GM12878 (cell line): ENCODE measurements around the gene OLFML3. TPM values are rescaled to one million over a fixed set of nuclear protein-coding genes. Genes with fewer than 3 reads are reported as not detected.
A peak's percentile ranks its signal among the peaks of the same experiment; 100 is the strongest.

Experiments
- ASH2L ChIP-seq: fragments of 300-600, 200-600 bp; sonication (generic); IDR thresholded peaks from 2 replicates; pipeline ENCODE4 v1.6.1; 2017; ENCODE audit warnings: low read depth, mild to moderate bottlenecking, borderline replicate concordance
- BMI1 ChIP-seq: fragments of 450-650 bp; IDR thresholded peaks from 2 replicates; pipeline ENCODE4 v1.6.1; 2016; ENCODE audit warnings: mild to moderate bottlenecking, moderate library complexity, borderline replicate concordance
- CEBPB ChIP-seq, 2 experiments: fragments of 150-350 bp in 1 of 2; IDR thresholded peaks; 2 replicates each; pipeline ENCODE4 v1.6.1; 2012 to 2014; ENCODE audit warnings: low read depth in 2 of 2, low read length in 2 of 2, borderline replicate concordance in 1 of 2, inconsistent platforms in 1 of 2
- CHD1 ChIP-seq: IDR thresholded peaks from 2 replicates; pipeline ENCODE4 v1.6.1; 2012; ENCODE audit warnings: low read depth, low read length, improper control_type of control experiment
- CTCF ChIP-seq, 3 experiments: IDR thresholded peaks in 2 of 3; conservative IDR thresholded peaks in 1 of 3; 2 replicates each; pipeline ENCODE4 v1.5.1; 2011; ENCODE audit warnings: low read depth in 3 of 3, low read length in 3 of 3, mild to moderate bottlenecking in 3 of 3, control low read depth in 2 of 3, moderate library complexity in 2 of 3, inconsistent platforms in 1 of 3, mixed read lengths in 1 of 3; ENCODE audit not compliant: control insufficient read depth in 2 of 3, insufficient read depth in 1 of 3; ENCODE audit errors: extremely low read depth in 1 of 3
- FOXK2 ChIP-seq: fragments of 450-650 bp; IDR thresholded peaks from 2 replicates; pipeline ENCODE4 v1.6.1; 2017; ENCODE audit warnings: mild to moderate bottlenecking, moderate library complexity
- HDGF ChIP-seq: fragments of 450-650 bp; IDR thresholded peaks from 2 replicates; pipeline ENCODE4 v1.6.1; 2016; ENCODE audit warnings: antibody characterized with exemption
- LARP7 ChIP-seq: fragments of 450-650 bp; IDR thresholded peaks from 2 replicates; pipeline ENCODE4 v1.6.1; 2017; ENCODE audit warnings: mild to moderate bottlenecking
- NBN ChIP-seq: fragments of 450-650 bp; IDR thresholded peaks from 2 replicates; pipeline ENCODE4 v1.6.1; 2016
- NFYA ChIP-seq: IDR thresholded peaks from 2 replicates; pipeline ENCODE4 v1.6.1; 2011; ENCODE audit warnings: low read depth, mild to moderate bottlenecking, low read length, improper control_type of control experiment, borderline replicate concordance
- NRF1 ChIP-seq: conservative IDR thresholded peaks from 2 replicates; pipeline ENCODE4 v1.6.1; 2011; ENCODE audit warnings: mild to moderate bottlenecking, low read depth, low read length, improper control_type of control experiment
- POLR2AphosphoS5 ChIP-seq: IDR thresholded peaks from 2 replicates; pipeline ENCODE4 v1.6.1; 2011; ENCODE audit warnings: mild to moderate bottlenecking, low read length, inconsistent platforms
- RFX5 ChIP-seq: IDR thresholded peaks from 2 replicates; pipeline ENCODE4 v1.6.1; 2011; ENCODE audit warnings: low read depth, low read length, improper control_type of control experiment
- RUNX3 ChIP-seq: IDR thresholded peaks from 2 replicates; pipeline ENCODE4 v1.6.1; 2012; ENCODE audit warnings: low read length, inconsistent platforms
- SMAD1 ChIP-seq: fragments of 450-650 bp; IDR thresholded peaks from 2 replicates; pipeline ENCODE4 v1.6.1; 2018; ENCODE audit warnings: mild to moderate bottlenecking, low read depth; ENCODE audit not compliant: partially characterized antibody
- SMARCA5 ChIP-seq: fragments of 450-650 bp; IDR thresholded peaks from 2 replicates; pipeline ENCODE4 v1.6.1; 2017; ENCODE audit warnings: mild to moderate bottlenecking
- STAT3 ChIP-seq: IDR thresholded peaks from 2 replicates; pipeline ENCODE4 v1.6.1; 2011; ENCODE audit warnings: low read depth, low read length, improper control_type of control experiment
- USF1 ChIP-seq: IDR thresholded peaks from 2 replicates; pipeline ENCODE4 v1.6.1; 2011; ENCODE audit warnings: borderline replicate concordance, low read depth, mild to moderate bottlenecking, moderate library complexity, mixed read lengths, low read length; ENCODE audit not compliant: insufficient read depth; ENCODE audit errors: extremely low read length
- ZBTB4 ChIP-seq: fragments of 450-650 bp; formaldehyde crosslinking; IDR thresholded peaks from 2 replicates; pipeline ENCODE4 v1.4.0; 2022; ENCODE audit warnings: mild to moderate bottlenecking, moderate library complexity
- ZNF217 ChIP-seq: fragments of 450-650 bp; IDR thresholded peaks from 2 replicates; pipeline ENCODE4 v1.6.1; 2017; ENCODE audit warnings: antibody characterized with exemption, mild to moderate bottlenecking
- ZNF24 ChIP-seq: fragments of 450-650 bp; IDR thresholded peaks from 2 replicates; pipeline ENCODE4 v1.6.1; 2017; ENCODE audit warnings: antibody characterized with exemption, mild to moderate bottlenecking
- polyA plus RNA-seq, 11 experiments: library from polyadenylated mRNA; depleted of rRNA in 4 of 11; unstranded in 6 of 11; stranded (reverse) in 5 of 11; fragments of >200 nt; fragmentation: Nextera tagmentation in 4 of 11; fragmentation: Illumina TruSeq in 1 of 11; extraction: Ambion mirVana in 4 of 11; extraction: Trizol in 1 of 11; gene quantifications; 1 replicate in 1 of 11; 2 replicates in 10 of 11; pipeline versions ENCODE4 v1.2.1 to v1.2.3, GENCODE V29; 2011 to 2016; ENCODE audit warnings: inconsistent platforms in 2 of 11, missing spikeins in 2 of 11, low read depth in 1 of 11
- total RNA-seq, 4 experiments: library from RNA; depleted of rRNA in 3 of 4; stranded (reverse); fragments of >200 nt in 3 of 4; fragmentation: Illumina TruSeq in 1 of 4; extraction: Trizol in 1 of 4; gene quantifications; 2 replicates each; pipeline versions ENCODE4 v1.2.1 to v1.2.3, GENCODE V29; 2013 to 2021
- TF ChIP-seq, protein P1 (sequence below): IDR thresholded peaks from 2 replicates; pipeline ENCODE4 v1.6.1; 2011; ENCODE audit warnings: mild to moderate bottlenecking, low read depth, low read length, moderate library complexity; ENCODE audit not compliant: insufficient replicate concordance
- TF ChIP-seq, protein P2 (sequence below): IDR thresholded peaks from 2 replicates; pipeline ENCODE4 v1.6.1; 2012; ENCODE audit warnings: low read depth, low read length, improper control_type of control experiment

The OLFML3 gene
- total and polyA plus RNA-seq, 10 of the 15 experiments (the other 5 are each of a cell fraction or from before 2014, with no cell fraction given): 0.03 TPM; not detected in 9

- no peak for TF ChIP-seq NRF1
- TF ChIP-seq BMI1: no peak
- TF ChIP-seq USF1: no peak
- TF ChIP-seq NBN: 0 out of 2 replicates have a peak, but pooled peaks have one; percentile 54
- TF ChIP-seq, protein P1, sequence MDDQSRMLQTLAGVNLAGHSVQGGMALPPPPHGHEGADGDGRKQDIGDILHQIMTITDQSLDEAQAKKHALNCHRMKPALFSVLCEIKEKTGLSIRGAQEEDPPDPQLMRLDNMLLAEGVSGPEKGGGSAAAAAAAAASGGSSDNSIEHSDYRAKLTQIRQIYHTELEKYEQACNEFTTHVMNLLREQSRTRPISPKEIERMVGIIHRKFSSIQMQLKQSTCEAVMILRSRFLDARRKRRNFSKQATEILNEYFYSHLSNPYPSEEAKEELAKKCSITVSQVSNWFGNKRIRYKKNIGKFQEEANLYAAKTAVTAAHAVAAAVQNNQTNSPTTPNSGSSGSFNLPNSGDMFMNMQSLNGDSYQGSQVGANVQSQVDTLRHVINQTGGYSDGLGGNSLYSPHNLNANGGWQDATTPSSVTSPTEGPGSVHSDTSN: peak; percentile 47
- TF ChIP-seq ZNF217: no peak
- no peak; the same call in 1 of the 2 replicates for TF ChIP-seq RUNX3
- TF ChIP-seq CHD1: no peak
- TF ChIP-seq ZBTB4 (CRISPR knock-in tag): no peak
- TF ChIP-seq STAT3: no peak
- TF ChIP-seq CTCF (IDR thresholded peaks at IDR 0.05 in 2 of 3, conservative IDR thresholded peaks at IDR 0.05 in 1 of 3; ENCODE audit: control insufficient read depth in 2 of 3, extremely low read depth in 1 of 3, insufficient read depth in 1 of 3, low read depth in 3 of 3, low read length in 3 of 3): peak in 2 of 3 experiments; percentile 10 to 21; a peak in 2 of 6 replicates
- TF ChIP-seq POLR2AphosphoS5: peak; percentile 33; the same call in 1 of the 2 replicates
- TF ChIP-seq HDGF: no peak
- TF ChIP-seq SMAD1: peak; percentile 23
- TF ChIP-seq FOXK2: no peak
- TF ChIP-seq, protein P2, sequence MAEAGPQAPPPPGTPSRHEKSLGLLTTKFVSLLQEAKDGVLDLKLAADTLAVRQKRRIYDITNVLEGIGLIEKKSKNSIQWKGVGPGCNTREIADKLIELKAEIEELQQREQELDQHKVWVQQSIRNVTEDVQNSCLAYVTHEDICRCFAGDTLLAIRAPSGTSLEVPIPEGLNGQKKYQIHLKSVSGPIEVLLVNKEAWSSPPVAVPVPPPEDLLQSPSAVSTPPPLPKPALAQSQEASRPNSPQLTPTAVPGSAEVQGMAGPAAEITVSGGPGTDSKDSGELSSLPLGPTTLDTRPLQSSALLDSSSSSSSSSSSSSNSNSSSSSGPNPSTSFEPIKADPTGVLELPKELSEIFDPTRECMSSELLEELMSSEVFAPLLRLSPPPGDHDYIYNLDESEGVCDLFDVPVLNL: no peak
- no peak for TF ChIP-seq ASH2L
- no peak for TF ChIP-seq NFYA
- 0 out of 2 replicates have a peak, but pooled peaks have one; percentile 31 for TF ChIP-seq LARP7
- TF ChIP-seq ZNF24: no peak
- no peak for TF ChIP-seq RFX5
- TF ChIP-seq CEBPB (IDR thresholded peaks at IDR 0.05; ENCODE audit: borderline replicate concordance in 1 of 2, low read depth in 2 of 2, low read length in 2 of 2): no peak
- TF ChIP-seq SMARCA5: peak; percentile 40; the same call in 1 of the 2 replicates
Measured at GRCh38 chr1:113929750-113930498, 49.4 kb upstream of the OLFML3 start (continued).
